ENCODE results near the gene HOXB6. TPM values are rescaled to one million over a fixed set of nuclear protein-coding genes. Genes with fewer than 3 reads are reported as not detected.
A peak's percentile ranks its signal among the peaks of the same experiment; 100 is the strongest.

The HOXB6 gene
- total and polyA plus RNA-seq, 3 experiments from 2014 or later, result 0.22 to 0.37 TPM; not detected in 1

GRCh38 chr17:48600244-48601098 is 4.3 kb downstream of the HOXB6 start:
- no peaks in the 10 kb centered on the region for H3K9me3 Mint-ChIP-seq
- no peaks in the 10 kb centered on the region for H3K9me3 ChIP-seq (ENCODE audit: low read length)
- H3K27ac ChIP-seq (ENCODE audit: low read depth, low read length), result no peak overlapping the region
- no peaks in the 10 kb centered on the region for H3K36me3 Mint-ChIP-seq
- peaks cover 41 to 63% (median 56%) of the 10 kb centered on the region in 3 donors for H3K4me1 Mint-ChIP-seq
- peaks cover 93 to 98% of the 10 kb centered on the region in 2 donors for H3K27me3 Mint-ChIP-seq
- CTCF ChIA-PET, result interaction anchor here (1.1 to 2.1 kb wide), 4 partner anchors 8 to 265 kb away, joined by 3 to 8 read pairs (median 4); no protein-coding TSS in a partner anchor
- H3K27me3 ChIP-seq (ENCODE audit: insufficient read depth, low read length, poor library complexity, severe bottlenecking), result peaks cover 88% of the 10 kb centered on the region
- H3K4me1 ChIP-seq (ENCODE audit: insufficient read depth, low read length), result peaks cover 29% of the 10 kb centered on the region
- no peak for DNase-seq
- H3K4me3 Mint-ChIP-seq, result peak overlapping the region in 1 of 7 donors; percentile 3
- no peaks in the 10 kb centered on the region for H3K36me3 ChIP-seq (ENCODE audit: insufficient read depth, low read length)
- POLR2A ChIA-PET, result interaction anchor here (0.6 to 1.0 kb wide), 2 partner anchors 12 to 525 kb away, joined by 3 read pairs; no protein-coding TSS in a partner anchor
- H3K4me3 ChIP-seq (ENCODE audit: low read length), result no peak overlapping the region
- peak overlapping the region in 1 of 8 donors; percentile 21 for H3K27ac Mint-ChIP-seq

DNA sequence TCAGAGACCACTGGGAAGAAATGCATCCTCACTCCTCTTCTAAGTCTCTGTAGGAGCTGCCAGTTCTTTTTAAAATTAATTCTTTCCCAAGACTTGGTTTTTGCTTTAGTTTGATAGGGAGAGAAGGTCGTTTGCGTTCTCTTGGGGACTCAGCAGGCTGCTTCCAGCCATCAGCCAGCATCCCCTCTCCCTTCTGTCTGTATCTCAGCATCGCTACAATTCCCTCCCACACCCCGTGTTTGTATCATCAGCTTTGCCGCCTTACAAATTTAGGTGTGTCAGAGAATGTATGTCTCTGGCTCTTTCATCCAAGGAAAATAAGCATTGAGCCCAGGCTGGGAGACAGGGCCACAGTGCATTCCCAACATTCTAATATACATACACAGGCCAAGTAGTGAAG is 5.4 kb downstream of the HOXB6 start:
- Histone ChIP-seq H3K27me3 (ENCODE audit: insufficient read depth, low read length, poor library complexity, severe bottlenecking) (peaks cover 87% of the 10 kb centered on the region), H3K4me3 (ENCODE audit: low read length) (no peak overlapping the region), H3K27ac (ENCODE audit: low read depth, low read length) (no peak overlapping the region), H3K9me3 (ENCODE audit: low read length) (no peaks in the 10 kb centered on the region), H3K36me3 (ENCODE audit: insufficient read depth, low read length) (no peaks in the 10 kb centered on the region), H3K4me1 (ENCODE audit: insufficient read depth, low read length) (peaks cover 29% of the 10 kb centered on the region)
- Mint-ChIP-seq H3K27me3 (peaks cover 89 to 95% of the 10 kb centered on the region in 2 donors), H3K4me1 (peaks cover 40 to 56% (median 50%) of the 10 kb centered on the region in 3 donors), H3K27ac (peak overlapping the region in 1 of 8 donors; percentile 47), H3K36me3 (no peaks in the 10 kb centered on the region), H3K9me3 (no peaks in the 10 kb centered on the region), H3K4me3 (peak overlapping the region in 1 of 7 donors; percentile 80)
- no peak for DNase-seq
- POLR2A ChIA-PET, result no interaction called here
- CTCF ChIA-PET, result interaction anchor here (1.6 kb wide), 1 partner anchor 9 kb away, joined by 3 read pairs; no protein-coding TSS in a partner anchor

GRCh38 chr17:48598736-48599135 is 6.0 kb downstream of the HOXB6 start:
- ChIA-PET CTCF (interaction anchor here (0.6 kb wide), 1 partner anchor 1548 kb away, joined by 4 read pairs; no protein-coding TSS in a partner anchor), POLR2A (no interaction called here)
- no peak overlapping the region for H3K27ac ChIP-seq (ENCODE audit: low read depth, low read length)
- Mint-ChIP-seq H3K27me3 (peaks cover 84 to 94% of the 10 kb centered on the region in 2 donors), H3K27ac (peak overlapping the region in 1 of 8 donors; percentile 51), H3K4me3 (peak overlapping the region; percentile 67 to 88 (median 83)), H3K36me3 (no peaks in the 10 kb centered on the region), H3K9me3 (no peaks in the 10 kb centered on the region), H3K4me1 (peaks cover 41 to 53% (median 50%) of the 10 kb centered on the region in 3 donors)
- DNase-seq, result no peak
- H3K4me1 ChIP-seq (ENCODE audit: insufficient read depth, low read length), result peaks cover 29% of the 10 kb centered on the region
- peaks cover 85% of the 10 kb centered on the region for H3K27me3 ChIP-seq (ENCODE audit: insufficient read depth, low read length, poor library complexity, severe bottlenecking)
- H3K9me3 ChIP-seq (ENCODE audit: low read length), result no peaks in the 10 kb centered on the region
- no peaks in the 10 kb centered on the region for H3K36me3 ChIP-seq (ENCODE audit: insufficient read depth, low read length)
- H3K4me3 ChIP-seq (ENCODE audit: low read length), result no peak overlapping the region

- Mint-ChIP-seq H3K4me1 (peaks cover 48 to 54% (median 51%) of the 10 kb centered on the region in 3 donors), H3K9me3 (no peaks in the 10 kb centered on the region), H3K27me3 (peaks cover 80 to 94% of the 10 kb centered on the region in 2 donors), H3K36me3 (no peaks in the 10 kb centered on the region), H3K27ac (peak overlapping the region in 3 of 8 donors; percentile 15 to 51 (median 43)), H3K4me3 (peak overlapping the region; percentile 76 to 89 (median 85))
- peaks cover 81% of the 10 kb centered on the region for H3K27me3 ChIP-seq (ENCODE audit: insufficient read depth, low read length, poor library complexity, severe bottlenecking)
- ChIA-PET POLR2A (no interaction called here), CTCF (interaction anchor here (0.6 kb wide), 1 partner anchor 1549 kb away, joined by 4 read pairs; no protein-coding TSS in a partner anchor)
- peak overlapping the region; percentile 47 for H3K4me3 ChIP-seq (ENCODE audit: low read length)
- peaks cover 35% of the 10 kb centered on the region for H3K4me1 ChIP-seq (ENCODE audit: insufficient read depth, low read length)
- H3K36me3 ChIP-seq (ENCODE audit: insufficient read depth, low read length), result no peaks in the 10 kb centered on the region
- H3K9me3 ChIP-seq (ENCODE audit: low read length), result no peaks in the 10 kb centered on the region
- no peak overlapping the region for H3K27ac ChIP-seq (ENCODE audit: low read depth, low read length)
- peak in 3 of 5 donors; percentile 31 to 68 (median 43) for DNase-seq
Observed at GRCh38 chr17:48597778-48598631, 6.8 kb downstream of the HOXB6 start.

GRCh38 chr17:48597528-48597777 is 7.3 kb downstream of the HOXB6 start:
- H3K27me3 Mint-ChIP-seq, result peaks cover 80 to 94% of the 10 kb centered on the region in 2 donors
- no peaks in the 10 kb centered on the region for H3K36me3 ChIP-seq (ENCODE audit: insufficient read depth, low read length)
- peak in 1 of 5 donors; percentile 34 for DNase-seq
- H3K4me1 Mint-ChIP-seq, result peaks cover 52 to 55% (median 54%) of the 10 kb centered on the region in 3 donors
- peak overlapping the region in 2 of 8 donors; percentile 15 to 43 for H3K27ac Mint-ChIP-seq
- peaks cover 40% of the 10 kb centered on the region for H3K4me1 ChIP-seq (ENCODE audit: insufficient read depth, low read length)
- peak overlapping the region; percentile 76 to 89 (median 85) for H3K4me3 Mint-ChIP-seq
- no peaks in the 10 kb centered on the region for H3K9me3 Mint-ChIP-seq
- H3K4me3 ChIP-seq (ENCODE audit: low read length), result peak overlapping the region; percentile 47
- no peak overlapping the region for H3K27ac ChIP-seq (ENCODE audit: low read depth, low read length)
- no peaks in the 10 kb centered on the region for H3K9me3 ChIP-seq (ENCODE audit: low read length)
- ChIA-PET CTCF (no interaction called here), POLR2A (no interaction called here)
- H3K27me3 ChIP-seq (ENCODE audit: insufficient read depth, low read length, poor library complexity, severe bottlenecking), result peaks cover 80% of the 10 kb centered on the region
- no peaks in the 10 kb centered on the region for H3K36me3 Mint-ChIP-seq

- H3K9me3 ChIP-seq (ENCODE audit: low read length), result no peaks in the 10 kb centered on the region
- peak overlapping the region; percentile 47 for H3K4me3 ChIP-seq (ENCODE audit: low read length)
- peak overlapping the region; percentile 76 to 89 (median 85) for H3K4me3 Mint-ChIP-seq
- peaks cover 78% of the 10 kb centered on the region for H3K27me3 ChIP-seq (ENCODE audit: insufficient read depth, low read length, poor library complexity, severe bottlenecking)
- POLR2A ChIA-PET, result no interaction called here
- peaks cover 41% of the 10 kb centered on the region for H3K4me1 ChIP-seq (ENCODE audit: insufficient read depth, low read length)
- DNase-seq, result no peak
- H3K27ac Mint-ChIP-seq, result peak overlapping the region in 3 of 8 donors; percentile 15 to 41 (median 25)
- no peaks in the 10 kb centered on the region for H3K36me3 ChIP-seq (ENCODE audit: insufficient read depth, low read length)
- H3K36me3 Mint-ChIP-seq, result no peaks in the 10 kb centered on the region
- H3K27me3 Mint-ChIP-seq, result peaks cover 76 to 93% of the 10 kb centered on the region in 2 donors
- H3K4me1 Mint-ChIP-seq, result peaks cover 49 to 54% (median 51%) of the 10 kb centered on the region in 3 donors
- CTCF ChIA-PET, result interaction anchor here (1.4 to 1.9 kb wide), 3 partner anchors 16 to 104 kb away, joined by 4 to 5 read pairs (median 4); no protein-coding TSS in a partner anchor
- no peak overlapping the region for H3K27ac ChIP-seq (ENCODE audit: low read depth, low read length)
- H3K9me3 Mint-ChIP-seq, result no peaks in the 10 kb centered on the region
Observed at GRCh38 chr17:48596735-48597527, 7.9 kb downstream of the HOXB6 start.
